ENCODE results near the gene CACNA1C.

GRCh38 chr12:2351161-2351560, 298.4 kb downstream of the CACNA1C start:
- TF ChIP-seq CTCF (conservative IDR thresholded peaks at IDR 0.05) = no peak
- no peak for TF ChIP-seq ZFX (IDR thresholded peaks at IDR 0.05)

Measured in C4-2B (cell line).